Smooth muscle cell (in vitro differentiated cells): ENCODE data around the gene RIPK1. TPM values are rescaled to one million over a fixed set of nuclear protein-coding genes. Genes with fewer than 3 reads are reported as not detected.
A peak's percentile ranks its signal among the peaks of the same experiment; 100 is the strongest.

Experiments used
- DNase-seq: peaks from one replicate; lab custom pipeline; 2025; ENCODE audit not compliant: unreplicated experiment; lab: John Stamatoyannopoulos, UW
- H2AFZ ChIP-seq: fragments of 200-600 bp; sonication (generic); 2 replicates; pipeline ENCODE4 v1.6.0; 2016; ENCODE audit warnings: antibody characterized with exemption, low read depth, mild to moderate bottlenecking
- H3F3A ChIP-seq: fragments of 200-600 bp; sonication (generic); 2 replicates; pipeline ENCODE4 v1.6.0; 2017; ENCODE audit warnings: antibody characterized with exemption, low read depth
- H3K27ac ChIP-seq: fragments of 200-600 bp; sonication (generic); 2 replicates; pipeline ENCODE4 v1.5.1; 2016; ENCODE audit warnings: low read depth, mild to moderate bottlenecking
- H3K27me3 ChIP-seq: fragments of 200-600 bp; sonication (generic); 2 replicates; pipeline ENCODE4 v1.6.1; 2016; ENCODE audit warnings: low read depth, mild to moderate bottlenecking
- H3K36me3 ChIP-seq: fragments of 200-600 bp; sonication (generic); 2 replicates; pipeline ENCODE4 v1.5.1; 2016; ENCODE audit warnings: low read depth
- H3K4me1 ChIP-seq: fragments of 200-600 bp; sonication (generic); 2 replicates; pipeline ENCODE4 v1.5.1; 2016; ENCODE audit warnings: low read depth
- H3K4me2 ChIP-seq: fragments of 200-600 bp; sonication (generic); 2 replicates; pipeline ENCODE4 v1.6.0; 2016; ENCODE audit warnings: mild to moderate bottlenecking
- H3K4me3 ChIP-seq: fragments of 200-600 bp; sonication (generic); 2 replicates; pipeline ENCODE4 v1.5.1; 2016; ENCODE audit warnings: mild to moderate bottlenecking
- H3K79me2 ChIP-seq: fragments of 200-600 bp; sonication (generic); 2 replicates; pipeline ENCODE4 v1.6.0; 2016; ENCODE audit warnings: low read depth, mild to moderate bottlenecking
- H3K9ac ChIP-seq: fragments of 200-600 bp; sonication (generic); 2 replicates; pipeline ENCODE4 v1.6.0; 2016; ENCODE audit warnings: low read depth
- H3K9me3 ChIP-seq: fragments of 200-600 bp; sonication (generic); replicated peaks from 2 replicates; pipeline ENCODE4 v1.5.1; 2016; ENCODE audit warnings: low read depth
- H4K20me1 ChIP-seq: fragments of 200-600 bp; sonication (generic); 2 replicates; pipeline ENCODE4 v1.6.0; 2016; ENCODE audit warnings: low read depth
- CTCF ChIP-seq: fragments of 200-600 bp; sonication (generic); IDR thresholded peaks from 2 replicates; pipeline ENCODE4 v1.5.1; 2017; ENCODE audit warnings: borderline replicate concordance, mild to moderate bottlenecking, antibody characterized with exemption; ENCODE audit not compliant: insufficient read depth, poor library complexity, severe bottlenecking
- WGBS: methylation state at CpG from one replicate; pipeline ENCODE4 v1.1.7; 2016; ENCODE audit warnings: low lambda C conversion rate; 5-methylcytosine and 5-hydroxymethylcytosine counted together
- polyA plus RNA-seq: library from polyadenylated mRNA; unstranded; fragments of >200 nt; fragmentation: Nextera tagmentation; extraction: Ambion mirVana; gene quantifications from 2 replicates; pipeline ENCODE4 v1.2.1, GENCODE V29; 2016
- total RNA-seq: library from RNA; depleted of rRNA; stranded (reverse); fragments of >200 nt; gene quantifications from 2 replicates; pipeline ENCODE4 v1.2.3, GENCODE V29; 2014

RIPK1 gene
- total and polyA plus RNA-seq, 2 experiments from 2014 or later, result 8.7 to 12.2 TPM

GRCh38 chr6:3041147-3041546, 27.1 kb upstream of the RIPK1 start:
- DNase-seq, result no peak
- Histone ChIP-seq H3K9me3 (no peaks in the 10 kb centered on the region), H4K20me1 (no peaks in the 10 kb centered on the region), H2AFZ (peak overlapping the region; percentile 54), H3K27ac (no peak overlapping the region), H3K9ac (no peak overlapping the region), H3K79me2 (no peaks in the 10 kb centered on the region), H3K4me1 (peaks cover 28% of the 10 kb centered on the region), H3K27me3 (no peaks in the 10 kb centered on the region), H3K4me2 (no peak overlapping the region), H3K36me3 (no peaks in the 10 kb centered on the region), H3F3A (no peaks in the 10 kb centered on the region), H3K4me3 (no peak overlapping the region)
- 94% methylated on average over 3 of the region's 3 CpGs for WGBS
- TF ChIP-seq CTCF, result no peak

GRCh38 chr6:3041606-3042005, 26.7 kb upstream of the RIPK1 start:
- 36% methylated on average over 2 of the region's 2 CpGs for WGBS
- Histone ChIP-seq H3F3A (no peaks in the 10 kb centered on the region), H3K27me3 (no peaks in the 10 kb centered on the region), H4K20me1 (no peaks in the 10 kb centered on the region), H3K4me1 (peaks cover 28% of the 10 kb centered on the region), H3K79me2 (no peaks in the 10 kb centered on the region), H3K4me2 (no peak overlapping the region), H3K9me3 (no peaks in the 10 kb centered on the region), H3K9ac (no peak overlapping the region), H3K36me3 (no peaks in the 10 kb centered on the region), H3K4me3 (no peak overlapping the region), H2AFZ (peak overlapping the region; percentile 54), H3K27ac (no peak overlapping the region)
- no peak for DNase-seq
- TF ChIP-seq CTCF, result no peak

- TF ChIP-seq CTCF, result no peak
Observed at GRCh38 chr6:3045369-3045768, 22.9 kb upstream of the RIPK1 start.

GRCh38 chr6:3045777-3046176, 22.5 kb upstream of the RIPK1 start:
- Histone ChIP-seq H3K9ac (no peak overlapping the region), H4K20me1 (no peaks in the 10 kb centered on the region), H2AFZ (no peak overlapping the region), H3K27ac (no peak overlapping the region), H3K9me3 (no peaks in the 10 kb centered on the region), H3K79me2 (no peaks in the 10 kb centered on the region), H3K4me2 (no peak overlapping the region), H3K27me3 (no peaks in the 10 kb centered on the region), H3K4me3 (no peak overlapping the region), H3K36me3 (no peaks in the 10 kb centered on the region), H3F3A (no peaks in the 10 kb centered on the region), H3K4me1 (peaks cover 10% of the 10 kb centered on the region)
- WGBS, result 96% methylated on average over 1 of the region's 1 CpG
- TF ChIP-seq CTCF, result no peak
- no peak for DNase-seq

More at GRCh38 chr6:3045369-3045768, 22.9 kb upstream of the RIPK1 start:
- Histone ChIP-seq H2AFZ (no peak overlapping the region), H3K27me3 (no peaks in the 10 kb centered on the region), H4K20me1 (no peaks in the 10 kb centered on the region), H3K9ac (no peak overlapping the region), H3K79me2 (no peaks in the 10 kb centered on the region), H3K36me3 (no peaks in the 10 kb centered on the region), H3F3A (no peaks in the 10 kb centered on the region), H3K4me2 (no peak overlapping the region), H3K4me1 (peaks cover 11% of the 10 kb centered on the region), H3K27ac (no peak overlapping the region), H3K4me3 (no peak overlapping the region), H3K9me3 (no peaks in the 10 kb centered on the region)
- DNase-seq, result no peak
- 92% methylated on average over 5 of the region's 5 CpGs for WGBS
